ENCODE data around the gene RSPH10B. TPM values are rescaled to one million over a fixed set of nuclear protein-coding genes. Genes with fewer than 3 reads are reported as not detected.
A peak's percentile ranks its signal among the peaks of the same experiment; 100 is the strongest.
"Not testable (repeated sequence)": the region's sequence is repeated elsewhere in the genome, so short reads cannot be mapped to it uniquely, and the experiment has no call there.

RSPH10B gene
- total RNA-seq, 1 experiment from 2014 or later, result not detected

- H3K27ac ChIP-seq (ENCODE audit: low read depth, low read length); H3K36me3 ChIP-seq (ENCODE audit: control insufficient read depth in 1 of 2, insufficient read depth in 2 of 2, low read length in 2 of 2); H3K9ac ChIP-seq (ENCODE audit: low read length); intact Hi-C loops (cut with micrococcal nuclease); H3K9me2 ChIP-seq (ENCODE audit: insufficient read depth); H2AFZ ChIP-seq (ENCODE audit: low read depth, low read length, poor library complexity, severe bottlenecking); H3K9me3 ChIP-seq (ENCODE audit: control insufficient read depth in 1 of 2, insufficient read depth in 1 of 2, low read depth in 1 of 2, low read length in 2 of 2); DNase-seq (ENCODE audit: low read depth, low spot score); ATAC-seq; CTCF ChIA-PET; RAD21 ChIA-PET (ENCODE audit: low non-redundant PET in 1 of 2, low total read pairs in 2 of 2, uncharacterized antibody in 2 of 2, unreplicated experiment in 2 of 2); H3K27me3 ChIP-seq (ENCODE audit: insufficient read depth, low read length); H3K4me1 ChIP-seq (ENCODE audit: control insufficient read depth in 1 of 2, insufficient read depth in 2 of 2, low read length in 2 of 2); H3K79me2 ChIP-seq (ENCODE audit: insufficient read depth, low read length); H4K20me1 ChIP-seq (ENCODE audit: insufficient read depth); H3K4me2 ChIP-seq (ENCODE audit: low read length); POLR2A ChIA-PET; H3K4me3 ChIP-seq (replicated peaks in 1 of 2; ENCODE audit: low read depth in 1 of 2, low read length in 2 of 2): not testable (repeated sequence)
- BruUV-seq (replicated peaks), result TSS peak; percentile 59
Measured at GRCh38 chr7:5987061-5987460, 16.6 kb upstream of the RSPH10B start.

DNA sequence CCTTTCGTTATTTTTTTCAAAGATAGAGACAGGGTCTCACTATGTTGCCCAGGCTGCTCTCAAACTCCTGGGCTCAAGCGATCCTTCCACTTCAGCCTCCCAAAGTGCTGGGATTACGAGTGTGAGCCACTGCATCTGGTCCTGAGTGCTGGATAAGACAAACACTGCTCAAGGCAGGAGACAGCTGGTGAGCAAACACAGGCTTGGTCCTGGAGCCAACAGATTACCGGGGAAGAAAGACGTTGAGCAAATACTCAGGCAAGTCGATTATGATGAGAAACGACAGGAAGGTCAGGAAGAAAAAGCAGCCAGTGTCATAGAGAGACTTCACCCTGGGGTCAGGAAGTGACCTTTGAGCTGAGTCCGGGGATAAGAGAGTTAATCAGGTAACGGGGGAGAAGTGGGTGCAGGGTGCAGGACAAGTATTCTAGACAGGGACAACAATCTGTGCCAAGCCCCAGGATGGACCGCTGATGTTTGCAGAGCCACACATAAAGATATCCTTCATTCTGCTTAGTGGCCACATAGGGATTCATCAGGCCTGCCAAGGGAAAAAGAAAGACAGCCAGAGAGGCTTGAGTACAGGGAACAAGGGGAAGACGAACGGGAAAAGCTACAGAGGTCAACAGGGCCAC lies 9.3 kb upstream of the RSPH10B start:
- H3K27ac ChIP-seq (ENCODE audit: low read depth, low read length); H3K9me3 ChIP-seq (ENCODE audit: control insufficient read depth in 1 of 2, insufficient read depth in 1 of 2, low read depth in 1 of 2, low read length in 2 of 2); H3K4me2 ChIP-seq (ENCODE audit: low read length); ATAC-seq; H3K9ac ChIP-seq (ENCODE audit: low read length); DNase-seq (ENCODE audit: low read depth, low spot score); H4K20me1 ChIP-seq (ENCODE audit: insufficient read depth); H3K79me2 ChIP-seq (ENCODE audit: insufficient read depth, low read length); H3K4me1 ChIP-seq (ENCODE audit: control insufficient read depth in 1 of 2, insufficient read depth in 2 of 2, low read length in 2 of 2); H3K36me3 ChIP-seq (ENCODE audit: control insufficient read depth in 1 of 2, insufficient read depth in 2 of 2, low read length in 2 of 2); H3K27me3 ChIP-seq (ENCODE audit: insufficient read depth, low read length); POLR2A ChIA-PET; RAD21 ChIA-PET (ENCODE audit: low non-redundant PET in 1 of 2, low total read pairs in 2 of 2, uncharacterized antibody in 2 of 2, unreplicated experiment in 2 of 2); CTCF ChIA-PET; intact Hi-C loops (cut with micrococcal nuclease); H3K9me2 ChIP-seq (ENCODE audit: insufficient read depth); H3K4me3 ChIP-seq (replicated peaks in 1 of 2; ENCODE audit: low read depth in 1 of 2, low read length in 2 of 2); H2AFZ ChIP-seq (ENCODE audit: low read depth, low read length, poor library complexity, severe bottlenecking): not testable (repeated sequence)
- BruUV-seq (replicated peaks), result TSS peak; percentile 67

DNA sequence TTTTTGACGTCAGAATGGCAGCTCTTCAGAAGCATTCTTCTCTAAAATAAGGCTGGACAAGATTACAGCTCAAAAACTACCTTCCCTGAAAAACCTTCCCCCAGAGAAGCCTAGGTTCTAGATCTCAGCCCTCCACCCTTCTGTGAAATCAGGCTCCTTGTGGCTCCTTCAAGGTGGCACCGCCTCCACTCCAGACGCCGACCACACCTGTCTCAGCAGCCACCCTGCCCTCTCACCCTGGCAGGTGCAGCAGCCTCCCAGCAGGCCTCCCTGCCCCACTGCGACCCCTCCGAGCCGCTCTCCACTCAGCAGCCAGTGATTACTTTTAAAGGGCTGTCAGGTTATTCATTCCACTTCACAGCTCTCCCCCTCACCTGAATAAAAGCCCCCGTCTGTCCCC lies 3.1 kb upstream of the RSPH10B start:
- H3K4me3 ChIP-seq (replicated peaks in 1 of 2; ENCODE audit: low read depth in 1 of 2, low read length in 2 of 2); DNase-seq (ENCODE audit: low read depth, low spot score); H3K79me2 ChIP-seq (ENCODE audit: insufficient read depth, low read length); POLR2A ChIA-PET; H3K9me3 ChIP-seq (ENCODE audit: control insufficient read depth in 1 of 2, insufficient read depth in 1 of 2, low read depth in 1 of 2, low read length in 2 of 2); BruUV-seq (replicated peaks); H3K27me3 ChIP-seq (ENCODE audit: insufficient read depth, low read length); RAD21 ChIA-PET (ENCODE audit: low non-redundant PET in 1 of 2, low total read pairs in 2 of 2, uncharacterized antibody in 2 of 2, unreplicated experiment in 2 of 2); H3K9me2 ChIP-seq (ENCODE audit: insufficient read depth); H3K36me3 ChIP-seq (ENCODE audit: control insufficient read depth in 1 of 2, insufficient read depth in 2 of 2, low read length in 2 of 2); H2AFZ ChIP-seq (ENCODE audit: low read depth, low read length, poor library complexity, severe bottlenecking); CTCF ChIA-PET; intact Hi-C loops (cut with micrococcal nuclease); ATAC-seq; H3K4me1 ChIP-seq (ENCODE audit: control insufficient read depth in 1 of 2, insufficient read depth in 2 of 2, low read length in 2 of 2); H3K4me2 ChIP-seq (ENCODE audit: low read length); H3K9ac ChIP-seq (ENCODE audit: low read length); H4K20me1 ChIP-seq (ENCODE audit: insufficient read depth); H3K27ac ChIP-seq (ENCODE audit: low read depth, low read length): not testable (repeated sequence)

DNA sequence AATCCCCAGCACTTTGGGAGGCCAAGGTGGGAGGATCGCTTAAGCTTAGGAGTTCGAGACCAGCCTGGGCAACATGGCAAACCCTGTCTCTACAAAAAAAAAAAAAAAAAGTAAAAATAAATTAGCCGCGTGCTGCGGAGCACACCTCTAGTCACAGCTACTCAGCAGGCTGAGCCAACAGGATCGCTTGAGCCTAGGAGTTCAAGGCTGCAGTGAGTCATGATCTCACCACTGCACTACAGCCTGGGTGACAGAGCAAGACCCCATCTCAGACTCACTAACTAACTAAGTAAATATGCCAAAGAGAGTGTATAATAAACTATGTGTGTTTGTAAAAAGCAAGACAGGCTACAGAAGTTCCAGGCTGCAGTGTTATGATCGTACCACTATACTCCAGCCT lies 6.7 kb downstream of the RSPH10B start:
- POLR2A ChIA-PET; RAD21 ChIA-PET (ENCODE audit: low non-redundant PET in 1 of 2, low total read pairs in 2 of 2, uncharacterized antibody in 2 of 2, unreplicated experiment in 2 of 2); CTCF ChIA-PET; H3K27ac ChIP-seq (ENCODE audit: low read depth, low read length); H2AFZ ChIP-seq (ENCODE audit: low read depth, low read length, poor library complexity, severe bottlenecking); H4K20me1 ChIP-seq (ENCODE audit: insufficient read depth); ATAC-seq; H3K9me2 ChIP-seq (ENCODE audit: insufficient read depth); H3K27me3 ChIP-seq (ENCODE audit: insufficient read depth, low read length); intact Hi-C loops (cut with micrococcal nuclease); H3K4me3 ChIP-seq (replicated peaks in 1 of 2; ENCODE audit: low read depth in 1 of 2, low read length in 2 of 2); H3K9me3 ChIP-seq (ENCODE audit: control insufficient read depth in 1 of 2, insufficient read depth in 1 of 2, low read depth in 1 of 2, low read length in 2 of 2); BruUV-seq (replicated peaks); H3K4me2 ChIP-seq (ENCODE audit: low read length); H3K4me1 ChIP-seq (ENCODE audit: control insufficient read depth in 1 of 2, insufficient read depth in 2 of 2, low read length in 2 of 2); H3K9ac ChIP-seq (ENCODE audit: low read length); H3K36me3 ChIP-seq (ENCODE audit: control insufficient read depth in 1 of 2, insufficient read depth in 2 of 2, low read length in 2 of 2); DNase-seq (ENCODE audit: low read depth, low spot score); H3K79me2 ChIP-seq (ENCODE audit: insufficient read depth, low read length): not testable (repeated sequence)

DNA sequence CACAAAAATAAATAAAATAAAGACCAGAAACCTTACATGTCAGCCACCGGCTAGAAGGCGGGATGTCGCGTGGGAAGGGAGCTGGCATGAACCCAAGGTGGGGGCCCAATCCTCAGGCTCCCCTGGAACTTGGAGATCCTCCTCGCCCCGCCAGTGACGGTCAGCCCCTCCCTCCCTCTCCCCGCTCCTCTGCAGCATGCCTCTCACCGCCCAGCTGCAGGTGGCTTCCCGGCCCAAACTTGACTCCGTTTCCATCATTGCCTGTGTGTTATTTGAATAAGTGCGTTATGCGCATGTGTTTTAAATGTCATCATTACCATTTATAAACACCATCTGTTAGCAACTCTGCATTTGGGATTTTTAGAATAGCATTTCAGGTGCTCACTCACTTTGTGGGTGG lies 7.3 kb downstream of the RSPH10B start:
- CTCF ChIA-PET; H4K20me1 ChIP-seq (ENCODE audit: insufficient read depth); POLR2A ChIA-PET; ATAC-seq; H3K9ac ChIP-seq (ENCODE audit: low read length); H3K27ac ChIP-seq (ENCODE audit: low read depth, low read length); H2AFZ ChIP-seq (ENCODE audit: low read depth, low read length, poor library complexity, severe bottlenecking); DNase-seq (ENCODE audit: low read depth, low spot score); H3K36me3 ChIP-seq (ENCODE audit: control insufficient read depth in 1 of 2, insufficient read depth in 2 of 2, low read length in 2 of 2); H3K4me2 ChIP-seq (ENCODE audit: low read length); H3K4me3 ChIP-seq (replicated peaks in 1 of 2; ENCODE audit: low read depth in 1 of 2, low read length in 2 of 2); H3K4me1 ChIP-seq (ENCODE audit: control insufficient read depth in 1 of 2, insufficient read depth in 2 of 2, low read length in 2 of 2); intact Hi-C loops (cut with micrococcal nuclease); H3K79me2 ChIP-seq (ENCODE audit: insufficient read depth, low read length); H3K9me3 ChIP-seq (ENCODE audit: control insufficient read depth in 1 of 2, insufficient read depth in 1 of 2, low read depth in 1 of 2, low read length in 2 of 2); BruUV-seq (replicated peaks); RAD21 ChIA-PET (ENCODE audit: low non-redundant PET in 1 of 2, low total read pairs in 2 of 2, uncharacterized antibody in 2 of 2, unreplicated experiment in 2 of 2); H3K9me2 ChIP-seq (ENCODE audit: insufficient read depth); H3K27me3 ChIP-seq (ENCODE audit: insufficient read depth, low read length): not testable (repeated sequence)
